ENCODE measurements around the gene PDP2. TPM values are rescaled to one million over a fixed set of nuclear protein-coding genes. Genes with fewer than 3 reads are reported as not detected.

The PDP2 gene
- total RNA-seq, 2 experiments from 2014 or later, result 13.8 to 29.2 TPM

GRCh38 chr16:66921729-66922450 lies 41.6 kb downstream of the PDP2 start:
- H4K20me1 ChIP-seq (ENCODE audit: insufficient read depth, low read length), result no peaks in the 10 kb centered on the region
- H3K9me3 ChIP-seq (ENCODE audit: low read length), result no peaks in the 10 kb centered on the region
- POLR2A ChIA-PET, result no interaction called here
- H3K27ac ChIP-seq (ENCODE audit: low read depth, low read length, poor library complexity, severe bottlenecking), result no peak overlapping the region
- intact Hi-C loops (cut with micrococcal nuclease; ENCODE audit: unreplicated experiment), result no loop called here
- H3K79me2 ChIP-seq (ENCODE audit: insufficient read depth, low read depth, low read length), result no peaks in the 10 kb centered on the region
- H3K4me2 ChIP-seq (ENCODE audit: low read length), result no peak overlapping the region
- no TSS peak for BruUV-seq (replicated peaks)
- TF ChIP-seq CTCF (conservative IDR thresholded peaks at IDR 0.05; ENCODE audit: low read length) (no peak), EZH2phosphoT487 (IDR thresholded peaks at IDR 0.05; ENCODE audit: borderline replicate concordance, low read depth, low read length) (no peak)
- H3K36me3 ChIP-seq (ENCODE audit: insufficient read depth, low read length), result no peaks in the 10 kb centered on the region
- no peak overlapping the region for H2AFZ ChIP-seq (ENCODE audit: low read length)
- no peaks in the 10 kb centered on the region for H3K4me1 ChIP-seq (ENCODE audit: insufficient read depth, low read length, poor library complexity, severe bottlenecking)
- DNase-seq (ENCODE audit: low spot score), result no peak
- H3K9me2 ChIP-seq (ENCODE audit: insufficient read depth, low read length), result no peaks in the 10 kb centered on the region
- CTCF ChIA-PET (ENCODE audit: unreplicated experiment), result no interaction called here
- no peak overlapping the region for H3K4me3 ChIP-seq (ENCODE audit: low read depth, low read length, poor library complexity, severe bottlenecking)

DNA sequence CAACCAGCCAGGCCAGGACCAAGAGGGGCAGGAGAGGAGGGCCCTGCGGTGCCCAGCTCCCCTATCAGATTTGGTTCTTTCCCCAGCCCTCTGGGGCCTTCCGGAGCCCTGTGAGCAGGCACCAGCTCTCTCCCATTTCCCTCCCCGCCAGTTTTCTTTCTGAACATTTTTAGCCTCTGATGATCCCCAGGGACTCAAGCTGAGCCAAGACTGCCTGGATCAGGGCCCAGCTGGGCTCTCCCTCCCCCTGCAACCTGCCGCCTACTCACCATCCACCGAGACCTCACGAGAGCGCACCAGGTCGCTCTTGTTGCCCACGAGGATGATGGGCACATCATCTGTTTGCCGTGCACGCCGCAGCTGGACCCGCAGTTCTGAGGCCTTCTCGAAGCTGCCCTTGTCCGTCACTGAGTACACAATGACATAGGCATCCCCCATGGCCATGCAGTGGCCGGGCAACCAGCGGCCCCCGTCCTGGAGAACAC lies 43.0 kb downstream of the PDP2 start:
- Histone ChIP-seq H3K4me1 (ENCODE audit: insufficient read depth, low read length, poor library complexity, severe bottlenecking) (no peaks in the 10 kb centered on the region), H3K9me2 (ENCODE audit: insufficient read depth, low read length) (no peaks in the 10 kb centered on the region), H3K4me2 (ENCODE audit: low read length) (no peak overlapping the region), H3K36me3 (ENCODE audit: insufficient read depth, low read length) (no peaks in the 10 kb centered on the region), H3K9me3 (ENCODE audit: low read length) (no peaks in the 10 kb centered on the region), H3K79me2 (ENCODE audit: insufficient read depth, low read depth, low read length) (no peaks in the 10 kb centered on the region), H2AFZ (ENCODE audit: low read length) (no peak overlapping the region), H4K20me1 (ENCODE audit: insufficient read depth, low read length) (no peaks in the 10 kb centered on the region), H3K4me3 (ENCODE audit: low read depth, low read length, poor library complexity, severe bottlenecking) (no peak overlapping the region), H3K27ac (ENCODE audit: low read depth, low read length, poor library complexity, severe bottlenecking) (no peak overlapping the region)
- CTCF ChIA-PET (ENCODE audit: unreplicated experiment), result no interaction called here
- POLR2A ChIA-PET, result no interaction called here
- no peak for DNase-seq (ENCODE audit: low spot score)
- BruUV-seq (replicated peaks), result no TSS peak
- intact Hi-C loops (cut with micrococcal nuclease; ENCODE audit: unreplicated experiment), result no loop called here
- TF ChIP-seq EZH2phosphoT487 (IDR thresholded peaks at IDR 0.05; ENCODE audit: borderline replicate concordance, low read depth, low read length), result no peak
- no peak for TF ChIP-seq CTCF (conservative IDR thresholded peaks at IDR 0.05; ENCODE audit: low read length)

DNA sequence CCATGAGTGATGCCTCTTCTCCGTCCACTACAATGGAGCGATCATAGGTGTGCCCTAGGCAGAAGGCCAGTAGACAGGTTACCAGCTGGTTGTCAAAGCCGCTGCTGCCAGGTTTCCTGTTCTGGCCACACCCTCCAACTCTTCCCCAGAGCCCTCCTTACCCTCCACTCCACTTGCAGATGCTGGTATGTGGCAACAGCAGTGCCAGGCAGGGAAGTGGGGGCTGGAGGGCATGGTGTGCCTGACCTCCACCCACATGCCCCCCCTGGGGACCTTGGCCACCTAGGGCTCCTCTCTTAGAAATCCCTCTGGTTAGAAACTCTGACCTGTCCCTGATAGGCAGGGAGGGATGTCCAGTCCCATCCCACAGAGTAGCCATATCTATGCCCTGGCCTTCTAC lies 43.6 kb downstream of the PDP2 start:
- H2AFZ ChIP-seq (ENCODE audit: low read length), result no peak overlapping the region
- no peaks in the 10 kb centered on the region for H4K20me1 ChIP-seq (ENCODE audit: insufficient read depth, low read length)
- H3K36me3 ChIP-seq (ENCODE audit: insufficient read depth, low read length), result no peaks in the 10 kb centered on the region
- no peak overlapping the region for H3K27ac ChIP-seq (ENCODE audit: low read depth, low read length, poor library complexity, severe bottlenecking)
- no peak for DNase-seq (ENCODE audit: low spot score)
- intact Hi-C loops (cut with micrococcal nuclease; ENCODE audit: unreplicated experiment), result no loop called here
- no peaks in the 10 kb centered on the region for H3K4me1 ChIP-seq (ENCODE audit: insufficient read depth, low read length, poor library complexity, severe bottlenecking)
- CTCF ChIA-PET (ENCODE audit: unreplicated experiment), result no interaction called here
- H3K4me2 ChIP-seq (ENCODE audit: low read length), result no peak overlapping the region
- H3K9me3 ChIP-seq (ENCODE audit: low read length), result no peaks in the 10 kb centered on the region
- H3K79me2 ChIP-seq (ENCODE audit: insufficient read depth, low read depth, low read length), result no peaks in the 10 kb centered on the region
- no TSS peak for BruUV-seq (replicated peaks)
- POLR2A ChIA-PET, result no interaction called here
- no peaks in the 10 kb centered on the region for H3K9me2 ChIP-seq (ENCODE audit: insufficient read depth, low read length)
- no peak overlapping the region for H3K4me3 ChIP-seq (ENCODE audit: low read depth, low read length, poor library complexity, severe bottlenecking)
- TF ChIP-seq CTCF (conservative IDR thresholded peaks at IDR 0.05; ENCODE audit: low read length) (no peak), EZH2phosphoT487 (IDR thresholded peaks at IDR 0.05; ENCODE audit: borderline replicate concordance, low read depth, low read length) (no peak)

All from OCI-LY7 (cell line).